Fibroblast of skin of right biceps (primary cell): Measurements from ENCODE around the gene PEDS1.

Experiments
- DNase-seq: peaks from one replicate; pipeline ENCODE4 v3.0.0-alpha.2; 2013

The PEDS1 gene

DNA sequence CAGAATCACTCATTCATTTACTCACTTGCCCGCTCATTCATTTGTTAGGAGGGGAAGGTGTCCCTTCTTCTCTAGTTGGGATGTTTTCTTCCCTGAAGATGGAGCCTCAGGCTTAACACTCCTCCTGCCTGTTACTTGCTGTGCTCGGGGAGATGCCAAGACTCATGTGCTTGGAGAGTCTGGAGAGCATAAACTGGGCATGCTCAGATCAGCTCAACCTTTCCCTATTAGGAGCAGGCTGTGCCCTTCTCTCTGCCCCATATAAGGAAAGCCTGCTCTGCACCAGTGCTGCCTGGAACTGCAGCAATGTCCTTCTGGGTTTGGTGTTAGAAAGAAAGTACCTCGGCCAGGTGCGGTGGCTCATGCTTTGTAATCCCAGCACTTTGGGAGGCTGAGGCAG, 22.5 kb downstream of the PEDS1 start:
- DNase-seq: no peak

DNA sequence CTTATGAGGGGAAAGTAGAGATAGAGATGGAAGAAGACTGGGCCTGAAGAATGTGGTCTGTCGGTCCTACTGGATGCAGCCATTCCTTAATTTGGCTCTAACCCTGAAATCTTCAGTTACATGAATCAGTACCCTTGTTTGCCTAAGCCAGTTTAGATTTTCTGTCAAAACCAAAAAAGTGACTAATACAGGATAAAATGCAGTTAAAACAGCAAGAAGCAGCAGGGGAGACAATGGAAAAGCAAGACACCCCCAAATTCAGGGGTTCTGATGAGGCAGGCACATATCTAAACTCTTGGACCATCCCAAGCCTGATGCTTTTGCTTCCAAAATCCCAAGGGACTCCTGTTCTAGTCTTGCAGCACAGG, 23.2 kb downstream of the PEDS1 start:
- DNase-seq: no peak

DNA sequence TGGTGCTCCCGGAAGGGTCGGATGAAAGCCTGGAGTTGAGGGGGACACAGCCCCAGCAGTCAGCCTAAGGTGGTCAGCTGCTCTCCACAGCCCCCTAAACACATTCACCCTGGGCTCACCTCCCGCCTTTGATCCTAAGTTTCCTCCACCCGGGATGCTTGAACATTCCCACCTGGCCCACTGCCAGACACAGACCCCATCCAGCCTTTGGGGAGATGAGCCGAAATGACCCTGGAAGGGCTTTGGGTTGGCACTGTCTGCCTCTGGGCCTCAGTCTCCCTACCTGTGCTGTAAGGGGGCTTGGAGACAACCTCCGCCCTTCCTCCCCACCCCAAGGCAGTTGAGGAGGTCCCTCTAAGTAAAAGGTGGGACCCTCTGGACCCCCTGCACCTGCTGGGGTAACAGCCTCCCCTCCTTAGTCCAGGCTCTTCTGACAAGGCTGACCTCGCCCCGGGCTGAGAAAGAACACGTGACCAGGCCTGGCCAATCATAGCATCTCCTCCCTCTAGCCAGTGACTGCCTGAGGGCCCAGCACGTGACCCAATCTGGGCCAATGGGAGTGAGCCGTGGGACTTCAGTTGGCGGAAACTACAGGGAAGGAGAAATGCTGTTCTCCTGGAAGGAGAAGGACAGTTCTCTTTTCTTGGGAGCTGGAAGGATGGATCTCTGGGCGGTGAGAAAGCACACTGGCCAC, 23.7 kb downstream of the PEDS1 start:
- no peak for DNase-seq

GRCh38 chr20:50128520-50128905, 25.0 kb downstream of the PEDS1 start:
- no peak for DNase-seq

DNA sequence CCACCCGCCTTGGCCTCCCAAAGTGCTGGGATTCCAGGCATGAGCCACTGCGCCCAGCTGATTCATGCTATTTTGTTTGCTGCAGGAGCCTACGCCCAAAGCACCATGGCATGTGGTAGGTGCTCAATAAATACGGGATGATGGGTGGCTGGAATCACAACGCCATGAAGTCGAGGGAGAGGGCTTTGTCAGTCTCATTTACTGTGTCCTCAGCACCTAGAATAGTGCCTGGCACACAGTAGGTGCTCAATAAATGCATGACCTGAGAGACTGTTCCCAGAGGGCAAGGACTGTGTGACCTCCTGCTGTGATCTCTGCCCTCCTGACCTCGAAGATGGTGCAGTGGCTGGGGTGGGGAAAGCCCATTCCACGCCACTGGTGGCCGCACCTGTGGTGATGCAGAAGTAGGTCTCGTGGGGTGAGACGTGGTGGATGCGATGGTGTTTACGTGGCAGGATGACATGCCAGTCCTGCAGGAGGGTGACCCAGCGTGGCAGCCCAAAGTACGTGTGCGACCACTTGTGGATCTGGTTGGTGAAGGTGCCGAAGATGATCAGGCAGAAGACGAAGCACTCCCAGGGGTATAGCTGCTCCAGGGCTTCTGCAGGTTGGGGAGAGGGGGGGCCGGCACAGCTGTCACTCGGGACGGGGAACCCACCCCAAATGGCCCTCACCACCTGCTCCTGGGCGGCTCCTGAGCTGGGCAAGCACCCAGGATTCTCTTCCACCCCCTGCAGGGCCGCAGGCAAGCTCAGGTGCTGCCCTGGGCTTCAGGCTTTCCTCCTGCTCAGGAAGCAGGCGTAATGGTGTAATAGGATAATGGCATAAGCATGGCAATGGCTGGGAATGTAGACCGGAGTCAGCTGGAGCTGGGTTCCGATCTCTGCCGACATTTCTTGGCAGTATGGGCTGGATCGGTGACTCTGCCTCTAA, 25.7 kb downstream of the PEDS1 start:
- no peak for DNase-seq

DNA sequence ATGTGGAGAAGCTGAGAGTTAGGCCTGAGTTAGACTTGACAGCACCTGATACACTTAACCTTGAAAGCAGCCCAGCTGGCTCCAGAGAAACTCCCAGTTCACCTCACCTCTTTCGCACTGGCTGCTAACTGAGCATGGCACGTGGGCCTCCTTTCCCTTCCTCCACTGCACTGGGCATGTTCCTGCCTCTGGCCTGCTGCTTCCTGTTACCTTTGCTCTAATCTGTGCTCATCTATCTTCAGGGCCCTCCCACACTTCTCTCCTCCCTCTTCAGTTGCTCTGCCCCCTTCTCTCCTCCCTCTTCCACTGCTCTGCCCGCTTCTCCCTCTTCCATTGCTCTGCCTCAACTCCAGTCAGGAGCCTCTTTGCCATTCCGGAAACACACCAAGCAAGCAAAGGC, 26.9 kb downstream of the PEDS1 start:
- DNase-seq: no peak

DNA sequence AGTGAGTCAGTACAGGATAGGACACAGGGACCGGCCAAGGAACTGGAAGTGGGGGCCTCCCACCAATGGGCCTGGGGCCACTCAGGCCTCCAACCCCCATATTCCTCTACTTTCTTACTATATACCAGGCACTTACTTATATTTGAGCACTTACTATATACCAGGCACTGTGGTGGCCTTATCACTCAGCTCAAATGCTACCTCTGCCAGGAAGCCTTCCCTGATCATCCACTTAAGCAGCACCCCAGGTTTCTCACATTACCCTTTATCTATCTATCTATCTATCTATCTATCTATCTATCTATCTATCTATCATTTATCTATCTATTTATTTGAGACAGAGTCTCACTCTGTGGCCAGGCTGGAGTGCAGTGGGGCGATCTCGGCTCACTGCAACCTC, 28.2 kb downstream of the PEDS1 start:
- DNase-seq: no peak

DNA sequence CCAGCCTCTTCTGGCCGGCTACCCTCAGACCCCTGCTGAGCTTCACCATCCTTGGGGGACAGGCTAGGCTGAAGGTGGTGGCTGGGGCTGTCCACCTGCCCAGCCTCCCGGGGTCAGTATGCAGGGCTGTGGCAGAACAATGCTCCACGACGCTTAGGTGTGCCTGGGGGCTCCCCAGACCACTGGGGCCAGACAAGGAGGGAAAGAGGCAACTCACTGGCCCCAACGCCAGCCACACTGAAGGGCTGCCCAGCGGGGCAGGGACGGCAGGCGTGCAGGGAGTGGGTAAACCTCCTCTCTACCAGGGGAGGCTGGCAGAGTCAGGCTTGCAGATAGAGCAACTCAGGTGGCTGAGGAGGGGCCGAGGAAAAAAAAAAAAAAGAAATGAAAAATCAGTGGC, 29.0 kb downstream of the PEDS1 start:
- no peak for DNase-seq

- no peak for DNase-seq
These were observed 30.1 kb downstream of the PEDS1 start for GRCh38 chr20:50123418-50123817.

GRCh38 chr20:50122763-50123162, 30.8 kb downstream of the PEDS1 start:
- DNase-seq: no peak

DNA sequence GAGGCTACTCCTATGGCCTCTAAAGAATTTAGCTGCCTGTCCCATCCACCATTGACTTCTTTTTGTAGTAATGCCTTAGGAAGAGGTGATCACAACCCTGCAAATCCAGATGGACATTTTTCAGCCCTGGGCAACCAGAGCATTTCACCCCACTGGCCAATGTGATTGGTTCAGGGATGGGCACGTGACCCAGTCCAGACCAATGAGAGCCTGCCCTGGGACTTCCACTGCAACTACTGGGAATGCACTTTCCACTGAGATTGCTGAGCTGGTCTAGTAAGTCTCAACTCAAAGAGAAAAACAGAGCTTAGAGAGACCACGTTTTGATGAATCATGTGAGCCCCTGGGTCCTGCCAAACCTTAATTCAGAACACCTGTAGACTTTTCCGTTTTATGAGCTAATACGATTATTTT, 31.7 kb downstream of the PEDS1 start:
- DNase-seq: peak; percentile 78

GRCh38 chr20:50120935-50121693, 32.4 kb downstream of the PEDS1 start:
- DNase-seq: peak; percentile 51

DNA sequence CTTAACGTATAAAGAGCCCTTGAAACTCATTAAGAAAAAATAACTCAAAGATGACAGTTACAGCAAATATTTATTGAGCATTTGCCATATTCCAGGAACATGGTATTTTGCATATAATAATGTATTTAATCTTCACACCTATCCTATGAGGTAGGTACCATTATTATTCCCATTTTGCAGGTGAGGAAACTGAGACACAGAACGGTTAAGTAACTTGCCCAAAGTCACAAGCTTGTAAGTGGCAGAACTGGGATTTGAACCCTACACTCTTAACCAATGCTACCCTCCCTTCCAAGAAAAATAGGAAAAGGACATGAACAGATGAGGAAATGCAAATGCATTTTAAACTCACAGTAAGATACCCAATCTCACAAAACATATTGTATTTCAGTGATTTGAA, 35.3 kb downstream of the PEDS1 start:
- DNase-seq: no peak

GRCh38 chr20:50116368-50116999, 37.0 kb downstream of the PEDS1 start:
- DNase-seq: no peak

GRCh38 chr20:50115591-50116367, 37.7 kb downstream of the PEDS1 start:
- peak; percentile 97 for DNase-seq

- no peak for DNase-seq
These were observed 38.4 kb downstream of the PEDS1 start for GRCh38 chr20:50115041-50115512.

GRCh38 chr20:50113420-50114224, 39.9 kb downstream of the PEDS1 start:
- DNase-seq: no peak

DNA sequence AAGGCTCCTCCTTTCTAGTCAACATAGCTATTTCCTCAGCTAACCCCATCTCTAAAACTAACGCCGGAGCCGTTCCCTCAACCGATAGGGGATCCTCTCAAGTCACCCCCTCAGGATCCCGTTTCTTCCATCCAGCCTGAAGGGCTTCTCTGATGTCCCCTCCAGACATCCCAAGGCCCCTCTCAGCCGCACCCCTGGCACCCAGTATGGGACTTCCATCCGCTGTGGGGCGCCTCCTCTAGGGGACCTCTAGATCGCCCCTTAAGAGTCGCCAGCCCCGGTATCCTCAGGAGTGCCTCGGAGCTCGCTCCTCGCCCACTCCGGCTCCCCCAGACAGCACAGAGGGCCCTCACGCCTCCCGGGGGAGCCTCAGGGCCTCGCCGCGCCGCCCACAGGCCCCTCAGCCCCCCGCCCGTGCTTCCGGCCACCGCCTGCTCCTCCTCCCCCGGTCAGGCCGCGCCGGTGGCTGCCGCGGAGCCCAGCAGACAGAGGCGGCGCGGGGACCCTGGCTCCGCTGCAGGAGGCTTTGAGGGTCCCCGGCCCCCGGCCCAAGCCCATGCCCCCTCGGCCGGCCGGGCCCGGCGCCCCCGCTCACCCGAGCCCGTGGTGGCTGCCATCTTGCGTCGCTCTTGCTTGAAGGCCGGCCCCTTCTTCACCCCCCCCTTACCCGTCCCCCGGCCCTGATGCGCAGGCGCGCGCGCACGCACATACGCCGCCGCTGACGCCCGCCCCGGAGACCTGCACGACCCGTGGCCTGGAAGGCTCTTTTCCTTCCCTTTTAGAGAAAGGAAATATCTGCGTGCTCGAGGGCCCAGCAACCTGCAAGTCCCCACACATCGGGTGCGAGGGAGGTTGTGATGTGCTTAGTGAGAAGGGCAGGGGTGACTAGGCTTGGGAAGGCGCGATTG, 40.8 kb downstream of the PEDS1 start, which contains the start of gene UBE2V1:
TSS of gene UBE2V1 (minus strand) at position 639 of the 908 bp plus-strand sequence. CDS start at position 617, 22 bp downstream.
- DNase-seq: peak; percentile 86

- DNase-seq: no peak
These were observed 41.6 kb downstream of the PEDS1 start for GRCh38 chr20:50111829-50112495.
